ENCODE results near the gene HLCS.

Gene HLCS

GRCh38 chr21:36725793-36726386 is 240.6 kb downstream of the HLCS start:
- no peaks in the 10 kb centered on the region for H3K27me3 ChIP-seq (ENCODE audit: control insufficient read depth, insufficient read depth, low read length)
- no peak overlapping the region for H3K9ac ChIP-seq (ENCODE audit: low read depth, low read length)
- no peak overlapping the region for H3K4me3 ChIP-seq (ENCODE audit: low read depth, low read length)
- no peaks in the 10 kb centered on the region for H3K9me3 ChIP-seq (ENCODE audit: control insufficient read depth, insufficient read depth, low read length)
- no peaks in the 10 kb centered on the region for H3K4me1 ChIP-seq (ENCODE audit: control insufficient read depth, insufficient read depth, low read length)
- no peaks in the 10 kb centered on the region for H3K36me3 ChIP-seq (ENCODE audit: control insufficient read depth, insufficient read depth, low read length)

- H3K4me3 ChIP-seq (ENCODE audit: low read depth, low read length): no peak overlapping the region
- H3K27me3 ChIP-seq (ENCODE audit: control insufficient read depth, insufficient read depth, low read length): no peaks in the 10 kb centered on the region
- H3K9me3 ChIP-seq (ENCODE audit: control insufficient read depth, insufficient read depth, low read length): no peaks in the 10 kb centered on the region
- H3K4me1 ChIP-seq (ENCODE audit: control insufficient read depth, insufficient read depth, low read length): no peaks in the 10 kb centered on the region
- H3K36me3 ChIP-seq (ENCODE audit: control insufficient read depth, insufficient read depth, low read length): no peaks in the 10 kb centered on the region
- no peak overlapping the region for H3K9ac ChIP-seq (ENCODE audit: low read depth, low read length)
Observed at GRCh38 chr21:36724660-36725059, 241.8 kb downstream of the HLCS start.

- H3K36me3 ChIP-seq (ENCODE audit: control insufficient read depth, insufficient read depth, low read length): no peaks in the 10 kb centered on the region
- no peak overlapping the region for H3K4me3 ChIP-seq (ENCODE audit: low read depth, low read length)
- no peaks in the 10 kb centered on the region for H3K4me1 ChIP-seq (ENCODE audit: control insufficient read depth, insufficient read depth, low read length)
- H3K27me3 ChIP-seq (ENCODE audit: control insufficient read depth, insufficient read depth, low read length): no peaks in the 10 kb centered on the region
- H3K9ac ChIP-seq (ENCODE audit: low read depth, low read length): no peak overlapping the region
- H3K9me3 ChIP-seq (ENCODE audit: control insufficient read depth, insufficient read depth, low read length): no peaks in the 10 kb centered on the region
Observed at GRCh38 chr21:36723371-36723881, 243.0 kb downstream of the HLCS start.

DNA sequence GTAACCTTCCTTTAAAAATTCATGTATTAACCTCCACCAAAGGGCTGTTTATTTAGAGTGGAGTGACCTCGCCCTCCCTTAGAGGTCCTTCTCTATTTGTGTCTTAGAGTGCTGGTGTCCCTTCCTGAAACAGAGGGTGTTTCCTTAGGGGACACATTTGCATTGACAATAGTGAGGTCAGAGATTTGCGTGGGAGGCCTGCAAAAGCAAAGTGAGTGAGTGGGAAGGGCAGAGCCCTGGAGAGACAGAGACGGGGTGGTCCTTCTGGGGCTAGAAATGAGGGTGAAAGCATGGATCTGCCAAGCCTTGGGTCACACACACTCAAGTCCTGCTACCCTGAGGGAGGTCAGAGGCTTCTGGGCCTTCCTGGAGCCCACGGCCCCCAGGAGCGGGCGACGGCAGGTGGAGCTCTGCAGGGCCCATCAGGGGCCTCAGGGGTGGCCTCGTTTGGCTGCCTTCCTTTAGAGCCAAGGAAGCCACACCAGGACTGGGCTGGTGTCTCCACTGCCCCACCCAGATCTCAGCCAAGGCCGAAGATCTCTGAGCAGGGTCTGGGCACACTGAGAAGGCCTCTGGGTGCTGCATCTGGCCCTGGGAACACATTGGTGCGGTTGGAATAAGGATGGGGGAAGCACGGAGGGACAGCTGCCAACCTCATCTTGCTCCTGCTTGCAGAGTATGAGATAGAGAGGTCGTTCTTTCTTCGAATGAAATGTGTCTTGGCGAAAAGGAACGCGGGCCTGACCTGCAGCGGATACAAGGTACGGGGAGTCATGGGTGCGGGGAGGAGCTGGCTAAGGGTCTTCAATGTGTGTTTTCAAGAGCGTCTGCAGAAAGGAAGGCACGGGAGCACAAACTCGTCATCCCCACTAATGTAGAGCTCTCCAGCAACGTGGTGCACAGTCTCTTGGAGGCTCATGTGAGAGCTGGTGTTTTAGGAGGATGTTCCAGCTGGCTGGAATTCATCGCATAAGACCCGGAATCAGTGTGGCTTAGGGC is 243.8 kb downstream of the HLCS start:
- Histone ChIP-seq H3K36me3 (ENCODE audit: control insufficient read depth, insufficient read depth, low read length) (no peaks in the 10 kb centered on the region), H3K9ac (ENCODE audit: low read depth, low read length) (no peak overlapping the region), H3K9me3 (ENCODE audit: control insufficient read depth, insufficient read depth, low read length) (no peaks in the 10 kb centered on the region), H3K4me3 (ENCODE audit: low read depth, low read length) (no peak overlapping the region), H3K4me1 (ENCODE audit: control insufficient read depth, insufficient read depth, low read length) (peaks cover 2% of the 10 kb centered on the region), H3K27me3 (ENCODE audit: control insufficient read depth, insufficient read depth, low read length) (no peaks in the 10 kb centered on the region)

DNA sequence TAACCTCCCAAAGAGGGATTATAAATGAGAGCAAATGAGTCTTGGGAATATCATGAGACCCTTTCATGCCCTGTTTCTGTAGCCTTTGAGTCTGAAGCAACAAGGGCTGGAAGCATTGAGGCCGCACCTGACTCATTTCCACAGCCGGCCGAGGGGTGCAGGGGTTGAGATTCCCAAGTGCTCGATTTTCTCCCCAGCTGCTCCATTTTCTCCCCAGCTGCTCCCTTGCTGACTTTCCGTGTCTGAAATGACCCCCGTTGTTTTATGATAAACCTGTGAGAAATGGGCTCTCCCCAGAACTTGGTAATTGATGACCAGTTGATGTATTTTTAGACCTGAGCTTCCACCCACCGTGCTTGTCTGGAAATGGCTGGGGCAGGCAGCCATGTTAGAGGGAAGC is 244.7 kb downstream of the HLCS start:
- Histone ChIP-seq H3K9me3 (ENCODE audit: control insufficient read depth, insufficient read depth, low read length) (no peaks in the 10 kb centered on the region), H3K36me3 (ENCODE audit: control insufficient read depth, insufficient read depth, low read length) (no peaks in the 10 kb centered on the region), H3K27me3 (ENCODE audit: control insufficient read depth, insufficient read depth, low read length) (no peaks in the 10 kb centered on the region), H3K4me1 (ENCODE audit: control insufficient read depth, insufficient read depth, low read length) (peaks cover 2% of the 10 kb centered on the region), H3K4me3 (ENCODE audit: low read depth, low read length) (no peak overlapping the region), H3K9ac (ENCODE audit: low read depth, low read length) (no peak overlapping the region)

DNA sequence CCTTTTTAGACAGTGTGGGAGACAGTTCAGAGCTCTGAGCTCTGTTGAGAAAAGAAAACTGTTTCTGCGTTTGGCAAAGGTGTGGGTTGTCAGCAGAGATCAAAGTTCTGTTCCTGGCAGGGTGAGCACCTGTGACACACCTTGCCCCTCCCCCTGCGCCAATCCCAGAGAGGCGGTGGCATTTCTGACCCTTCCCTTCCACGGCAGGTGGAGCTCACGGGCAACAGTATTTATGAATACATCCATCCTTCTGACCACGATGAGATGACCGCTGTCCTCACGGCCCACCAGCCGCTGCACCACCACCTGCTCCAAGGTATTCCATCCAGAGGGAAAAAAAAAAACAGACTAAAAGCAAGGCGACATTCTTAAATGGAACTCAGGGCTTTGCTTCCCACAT is 246.9 kb downstream of the HLCS start:
- no peaks in the 10 kb centered on the region for H3K36me3 ChIP-seq (ENCODE audit: control insufficient read depth, insufficient read depth, low read length)
- H3K9ac ChIP-seq (ENCODE audit: low read depth, low read length): no peak overlapping the region
- peaks cover 2% of the 10 kb centered on the region for H3K4me1 ChIP-seq (ENCODE audit: control insufficient read depth, insufficient read depth, low read length)
- no peak overlapping the region for H3K4me3 ChIP-seq (ENCODE audit: low read depth, low read length)
- no peaks in the 10 kb centered on the region for H3K9me3 ChIP-seq (ENCODE audit: control insufficient read depth, insufficient read depth, low read length)
- H3K27me3 ChIP-seq (ENCODE audit: control insufficient read depth, insufficient read depth, low read length): peaks cover 10% of the 10 kb centered on the region

DNA sequence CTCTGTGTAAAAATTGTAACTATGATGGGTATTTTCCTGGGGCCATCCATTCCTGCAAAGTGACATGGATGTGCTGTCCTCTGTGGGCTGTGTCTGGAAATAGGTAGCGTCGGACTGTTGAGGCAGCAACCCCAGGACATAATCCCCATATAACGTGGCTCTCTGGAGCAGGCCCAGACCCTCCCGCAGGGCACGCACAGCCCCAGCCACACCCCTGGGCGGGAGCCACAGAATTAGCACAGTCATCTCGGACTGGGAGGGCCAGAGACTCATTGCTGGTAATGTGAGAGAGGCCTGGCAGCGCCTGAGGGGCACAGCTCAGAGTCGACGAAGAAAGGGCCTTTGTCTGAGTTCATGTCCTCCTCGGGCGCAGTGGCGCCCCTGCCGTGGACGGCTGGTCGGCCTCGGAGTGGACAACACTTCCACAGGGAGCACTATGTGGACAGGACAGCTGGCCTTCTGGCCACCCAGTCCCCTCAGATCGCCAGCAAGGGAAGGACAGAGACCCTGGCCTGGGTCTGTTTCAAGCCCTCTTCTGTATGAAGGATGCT is 247.4 kb downstream of the HLCS start:
- H3K9ac ChIP-seq (ENCODE audit: low read depth, low read length): no peak overlapping the region
- H3K27me3 ChIP-seq (ENCODE audit: control insufficient read depth, insufficient read depth, low read length): peaks cover 16% of the 10 kb centered on the region
- no peaks in the 10 kb centered on the region for H3K9me3 ChIP-seq (ENCODE audit: control insufficient read depth, insufficient read depth, low read length)
- no peak overlapping the region for H3K4me3 ChIP-seq (ENCODE audit: low read depth, low read length)
- peaks cover 2% of the 10 kb centered on the region for H3K4me1 ChIP-seq (ENCODE audit: control insufficient read depth, insufficient read depth, low read length)
- H3K36me3 ChIP-seq (ENCODE audit: control insufficient read depth, insufficient read depth, low read length): no peaks in the 10 kb centered on the region

DNA sequence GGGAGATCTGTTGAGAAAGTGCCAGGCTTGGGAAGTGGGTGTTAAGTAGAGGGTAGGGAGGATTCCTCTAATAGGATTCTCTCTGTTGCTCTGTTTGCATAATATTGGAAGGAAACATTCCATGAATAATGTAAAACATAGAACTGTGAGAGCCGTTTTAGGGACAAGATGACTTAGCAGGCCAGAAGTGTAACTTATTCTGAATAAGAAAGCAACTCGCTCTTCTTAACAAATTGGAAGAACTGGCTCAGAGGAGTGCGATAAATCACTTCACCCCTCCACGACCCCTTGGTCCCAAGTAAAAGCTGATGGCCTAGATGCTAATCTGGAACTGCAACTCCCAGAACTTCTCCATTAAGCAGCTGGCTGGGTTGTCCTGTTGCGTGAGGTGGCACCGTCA is 248.5 kb downstream of the HLCS start:
- peaks cover 26% of the 10 kb centered on the region for H3K27me3 ChIP-seq (ENCODE audit: control insufficient read depth, insufficient read depth, low read length)
- no peak overlapping the region for H3K9ac ChIP-seq (ENCODE audit: low read depth, low read length)
- H3K4me1 ChIP-seq (ENCODE audit: control insufficient read depth, insufficient read depth, low read length): peaks cover 2% of the 10 kb centered on the region
- H3K9me3 ChIP-seq (ENCODE audit: control insufficient read depth, insufficient read depth, low read length): no peaks in the 10 kb centered on the region
- H3K4me3 ChIP-seq (ENCODE audit: low read depth, low read length): no peak overlapping the region
- H3K36me3 ChIP-seq (ENCODE audit: control insufficient read depth, insufficient read depth, low read length): no peaks in the 10 kb centered on the region

GRCh38 chr21:36716836-36717235 is 249.6 kb downstream of the HLCS start:
- no peaks in the 10 kb centered on the region for H3K36me3 ChIP-seq (ENCODE audit: control insufficient read depth, insufficient read depth, low read length)
- H3K4me1 ChIP-seq (ENCODE audit: control insufficient read depth, insufficient read depth, low read length): peaks cover 2% of the 10 kb centered on the region
- H3K4me3 ChIP-seq (ENCODE audit: low read depth, low read length): no peak overlapping the region
- no peak overlapping the region for H3K9ac ChIP-seq (ENCODE audit: low read depth, low read length)
- H3K27me3 ChIP-seq (ENCODE audit: control insufficient read depth, insufficient read depth, low read length): peaks cover 38% of the 10 kb centered on the region
- no peaks in the 10 kb centered on the region for H3K9me3 ChIP-seq (ENCODE audit: control insufficient read depth, insufficient read depth, low read length)

DNA sequence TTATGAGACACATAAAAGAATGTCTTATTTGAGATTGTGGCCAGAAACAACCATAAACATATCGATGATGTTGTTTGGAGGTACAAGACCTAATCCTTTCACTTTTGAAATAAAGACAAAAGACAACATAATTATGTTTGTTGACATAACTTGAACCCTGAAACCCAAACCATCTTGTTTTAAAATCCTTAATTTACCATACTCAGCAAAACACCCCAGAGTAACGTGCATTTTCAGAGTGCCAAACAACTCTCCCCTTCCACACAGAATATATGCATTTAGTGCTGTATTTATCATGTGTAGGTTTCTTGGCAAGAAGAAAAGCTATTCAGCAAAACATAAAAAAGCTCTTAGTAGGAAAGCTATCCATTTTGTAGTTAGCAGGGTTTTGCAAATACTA is 250.1 kb downstream of the HLCS start:
- peaks cover 2% of the 10 kb centered on the region for H3K4me1 ChIP-seq (ENCODE audit: control insufficient read depth, insufficient read depth, low read length)
- H3K9me3 ChIP-seq (ENCODE audit: control insufficient read depth, insufficient read depth, low read length): no peaks in the 10 kb centered on the region
- H3K9ac ChIP-seq (ENCODE audit: low read depth, low read length): no peak overlapping the region
- H3K4me3 ChIP-seq (ENCODE audit: low read depth, low read length): no peak overlapping the region
- no peaks in the 10 kb centered on the region for H3K36me3 ChIP-seq (ENCODE audit: control insufficient read depth, insufficient read depth, low read length)
- H3K27me3 ChIP-seq (ENCODE audit: control insufficient read depth, insufficient read depth, low read length): peaks cover 42% of the 10 kb centered on the region

DNA sequence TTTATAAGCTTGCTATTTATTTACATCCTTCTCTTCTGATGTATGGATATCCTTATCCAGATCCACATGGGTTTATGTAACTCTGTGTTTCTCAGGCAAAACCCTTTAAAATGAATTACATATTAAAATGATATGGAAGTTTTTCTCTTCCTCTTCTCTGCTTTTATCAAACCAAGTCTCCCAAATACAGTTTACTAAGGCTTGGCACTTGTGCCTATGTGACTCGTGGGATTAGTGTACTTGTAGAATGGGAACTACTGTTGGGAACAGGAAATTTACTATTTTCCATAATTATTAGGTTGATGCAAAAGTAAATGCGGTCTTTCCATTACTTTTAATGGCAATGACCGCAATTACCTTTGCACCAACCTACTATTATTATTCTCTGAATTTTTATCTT is 252.7 kb downstream of the HLCS start:
- H3K27me3 ChIP-seq (ENCODE audit: control insufficient read depth, insufficient read depth, low read length): peaks cover 69% of the 10 kb centered on the region
- H3K9ac ChIP-seq (ENCODE audit: low read depth, low read length): no peak overlapping the region
- H3K36me3 ChIP-seq (ENCODE audit: control insufficient read depth, insufficient read depth, low read length): no peaks in the 10 kb centered on the region

GRCh38 chr21:36710729-36711048 is 255.8 kb downstream of the HLCS start:
- Histone ChIP-seq H3K27me3 (ENCODE audit: control insufficient read depth, insufficient read depth, low read length) (peaks cover 96% of the 10 kb centered on the region), H3K36me3 (ENCODE audit: control insufficient read depth, insufficient read depth, low read length) (no peaks in the 10 kb centered on the region), H3K9ac (ENCODE audit: low read depth, low read length) (no peak overlapping the region), H3K4me3 (ENCODE audit: low read depth, low read length) (peak overlapping the region; percentile 30), H3K9me3 (ENCODE audit: control insufficient read depth, insufficient read depth, low read length) (no peaks in the 10 kb centered on the region), H3K4me1 (ENCODE audit: control insufficient read depth, insufficient read depth, low read length) (peaks cover 4% of the 10 kb centered on the region)

More for the DNA sequence above, 252.7 kb downstream of the HLCS start:
- H3K9me3 ChIP-seq (ENCODE audit: control insufficient read depth, insufficient read depth, low read length): no peaks in the 10 kb centered on the region
- peaks cover 2% of the 10 kb centered on the region for H3K4me1 ChIP-seq (ENCODE audit: control insufficient read depth, insufficient read depth, low read length)
- no peak overlapping the region for H3K4me3 ChIP-seq (ENCODE audit: low read depth, low read length)

Data from iPS-15b (cell line).